Placental pericyte (primary cell): ENCODE measurements around the gene CLEC1B. TPM values are rescaled to one million over a fixed set of nuclear protein-coding genes. Genes with fewer than 3 reads are reported as not detected.

Experiments
- total RNA-seq: library from RNA; depleted of rRNA; stranded (reverse); fragments of >200 nt; gene quantifications from 2 replicates; pipeline ENCODE4 v1.2.3, GENCODE V29; 2012

The CLEC1B gene
- total RNA-seq = not detected in 2 replicates

GRCh38 chr12:9999016-9999415 is at the start of gene CLEC1B:
Gene CLEC1B, minus strand, starts transcription at chr12:9999121. Its CDS starts 21 bp downstream, at chr12:9999100.

GRCh38 chr12:10030446-10030845 is 31.5 kb upstream of the CLEC1B start, which contains the start of gene CLEC9A:
Gene CLEC9A, plus strand, starts transcription at chr12:10030682. Its CDS starts 22,006 bp downstream, at chr12:10052688.

GRCh38 chr12:9971181-9971580 is 27.7 kb downstream of the CLEC1B start, which contains the start of gene CLEC12A:
Gene CLEC12A, plus strand, starts transcription at chr12:9971409. Its CDS starts 188 bp downstream, at chr12:9971597.

Other genes with a start within 250 kb of the CLEC1B start
- 1.9 TPM in 1 of 2 replicates, not detected in the other for gene CD69, start 238.2 kb downstream of the CLEC1B start, total RNA-seq
- not detected in 2 replicates for gene KLRF1, start 171.6 kb downstream of the CLEC1B start, total RNA-seq
- gene CLEC2B, start 129.8 kb downstream of the CLEC1B start, total RNA-seq = 21.4 and 26.2 TPM in 2 replicates
- gene KLRF2, start 117.6 kb downstream of the CLEC1B start, total RNA-seq = not detected in 2 replicates
- not detected in 2 replicates for gene CLEC2A, start 66.8 kb downstream of the CLEC1B start, total RNA-seq
- gene CLEC12A, start 27.7 kb downstream of the CLEC1B start, total RNA-seq = 0.14 TPM in 1 of 2 replicates, not detected in the other
- not detected in 2 replicates for gene CLEC12B, start 11.5 kb upstream of the CLEC1B start, total RNA-seq
- not detected in 2 replicates for gene CLEC9A, start 31.6 kb upstream of the CLEC1B start, total RNA-seq
- gene CLEC1A, start 99.9 kb upstream of the CLEC1B start, total RNA-seq = not detected in 2 replicates
- 0.14 TPM in 1 of 2 replicates, not detected in the other for gene CLEC7A, start 131.1 kb upstream of the CLEC1B start, total RNA-seq
- gene OLR1, start 173.0 kb upstream of the CLEC1B start, total RNA-seq = 8.7 and 188 TPM in 2 replicates
- 15.6 and 71.6 TPM in 2 replicates for gene TMEM52B, start 179.9 kb upstream of the CLEC1B start, total RNA-seq
- gene GABARAPL1, start 213.8 kb upstream of the CLEC1B start, total RNA-seq = 35.5 and 229 TPM in 2 replicates